Effector CD8-positive, alpha-beta T cell (primary cell): ENCODE measurements around the gene JPH2.

Source experiments
- DNase-seq: peaks from one replicate; lab custom pipeline; 2025; lab: John Stamatoyannopoulos, UW

Gene JPH2

GRCh38 chr20:44125332-44126127 is 61.5 kb downstream of the JPH2 start:
- no peak for DNase-seq

GRCh38 chr20:44123874-44124535 is 63.0 kb downstream of the JPH2 start:
- DNase-seq, result no peak

GRCh38 chr20:44123251-44123650 is 63.7 kb downstream of the JPH2 start:
- DNase-seq, result no peak

GRCh38 chr20:44120676-44121425 is 66.1 kb downstream of the JPH2 start:
- DNase-seq, result no peak

- DNase-seq, result no peak
These were observed 68.6 kb downstream of the JPH2 start for GRCh38 chr20:44118185-44119033.

- no peak for DNase-seq
These were observed 69.4 kb downstream of the JPH2 start for GRCh38 chr20:44117296-44118184.

- DNase-seq, result no peak
These were observed 71.0 kb downstream of the JPH2 start for GRCh38 chr20:44115762-44116644.

- no peak for DNase-seq
These were observed 71.8 kb downstream of the JPH2 start for GRCh38 chr20:44115181-44115580.

GRCh38 chr20:44113618-44114376 is 73.2 kb downstream of the JPH2 start:
- no peak for DNase-seq

- DNase-seq, result no peak
These were observed 73.9 kb downstream of the JPH2 start for GRCh38 chr20:44112889-44113617.

- DNase-seq, result no peak
These were observed 74.5 kb downstream of the JPH2 start for GRCh38 chr20:44112456-44112855.

- no peak for DNase-seq
These were observed 75.2 kb downstream of the JPH2 start for GRCh38 chr20:44111712-44112335.

- DNase-seq, result no peak
These were observed 76.0 kb downstream of the JPH2 start for GRCh38 chr20:44110816-44111568.

- no peak for DNase-seq
These were observed 77.0 kb downstream of the JPH2 start for GRCh38 chr20:44109951-44110361.

GRCh38 chr20:44106615-44107014 is 80.4 kb downstream of the JPH2 start:
- no peak for DNase-seq

- no peak for DNase-seq
These were observed 82.0 kb downstream of the JPH2 start for GRCh38 chr20:44104798-44105517.
